DOHH2 (cell line): ENCODE results near the gene EGLN2.

Experiments used
- EZH2phosphoT487 ChIP-seq: fragments of 200-600 bp; sonication (generic); IDR thresholded peaks from 2 replicates; pipeline ENCODE4 v1.6.1; 2017; ENCODE audit warnings: borderline replicate concordance, mild to moderate bottlenecking, antibody characterized with exemption, low read length, moderate library complexity, mixed read lengths
- TF ChIP-seq, protein P1 (sequence below): fragments of 200-600 bp; sonication (generic); IDR thresholded peaks from one replicate; pipeline ENCODE4 v1.5.1; 2014; ENCODE audit warnings: antibody characterized with exemption, mild to moderate bottlenecking, low read depth, low read length; ENCODE audit not compliant: poor library complexity, severe bottlenecking

DNA sequence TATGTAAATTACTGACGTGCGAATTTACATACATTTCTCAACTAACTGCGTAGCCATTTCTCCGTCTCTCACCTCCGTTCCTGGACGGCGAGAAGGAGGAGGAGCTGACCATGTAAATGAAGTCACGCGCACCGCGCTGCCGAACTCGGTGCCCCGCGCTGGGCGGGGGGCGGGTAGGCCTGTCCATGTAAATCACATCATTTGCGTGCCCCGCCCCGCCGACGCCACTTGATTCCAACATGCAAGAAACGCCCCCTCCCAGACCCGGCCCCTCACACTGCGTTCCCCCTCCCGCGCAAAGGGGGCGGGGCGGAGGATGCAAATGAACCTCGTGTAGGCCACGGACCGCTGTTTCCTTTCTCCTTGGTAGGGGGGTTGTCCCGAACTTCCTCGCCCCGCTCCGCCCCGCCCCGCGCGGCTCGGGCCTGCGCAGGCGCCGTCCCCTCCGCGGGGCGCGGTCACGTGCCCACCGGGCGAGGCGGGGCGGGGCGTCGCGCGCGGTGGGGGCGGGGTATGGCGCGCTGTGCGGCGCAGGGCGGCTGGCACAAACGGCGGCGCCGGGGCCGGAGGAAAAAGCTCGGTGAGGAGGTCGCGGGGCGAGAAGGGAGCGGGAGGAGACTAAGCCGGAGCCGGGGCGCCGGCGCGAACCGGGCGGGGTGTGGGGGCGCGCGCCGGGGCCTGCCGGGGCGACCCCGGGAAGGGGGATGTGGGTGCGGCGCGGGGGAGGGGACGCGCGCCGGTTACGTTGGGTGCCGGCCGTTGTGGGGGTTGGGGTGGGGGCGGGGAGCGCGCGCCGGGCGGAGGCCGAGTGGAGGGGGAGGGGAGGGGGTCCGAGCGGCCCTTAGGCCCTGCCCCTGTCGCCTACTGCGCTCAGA, at the start of gene EGLN2:
- TF ChIP-seq, protein P1, sequence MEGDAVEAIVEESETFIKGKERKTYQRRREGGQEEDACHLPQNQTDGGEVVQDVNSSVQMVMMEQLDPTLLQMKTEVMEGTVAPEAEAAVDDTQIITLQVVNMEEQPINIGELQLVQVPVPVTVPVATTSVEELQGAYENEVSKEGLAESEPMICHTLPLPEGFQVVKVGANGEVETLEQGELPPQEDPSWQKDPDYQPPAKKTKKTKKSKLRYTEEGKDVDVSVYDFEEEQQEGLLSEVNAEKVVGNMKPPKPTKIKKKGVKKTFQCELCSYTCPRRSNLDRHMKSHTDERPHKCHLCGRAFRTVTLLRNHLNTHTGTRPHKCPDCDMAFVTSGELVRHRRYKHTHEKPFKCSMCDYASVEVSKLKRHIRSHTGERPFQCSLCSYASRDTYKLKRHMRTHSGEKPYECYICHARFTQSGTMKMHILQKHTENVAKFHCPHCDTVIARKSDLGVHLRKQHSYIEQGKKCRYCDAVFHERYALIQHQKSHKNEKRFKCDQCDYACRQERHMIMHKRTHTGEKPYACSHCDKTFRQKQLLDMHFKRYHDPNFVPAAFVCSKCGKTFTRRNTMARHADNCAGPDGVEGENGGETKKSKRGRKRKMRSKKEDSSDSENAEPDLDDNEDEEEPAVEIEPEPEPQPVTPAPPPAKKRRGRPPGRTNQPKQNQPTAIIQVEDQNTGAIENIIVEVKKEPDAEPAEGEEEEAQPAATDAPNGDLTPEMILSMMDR = no peak
- TF ChIP-seq EZH2phosphoT487 = no peak
